HG03460 (cell line): ENCODE measurements around the gene GNAQ.

Experiments used
- ATAC-seq: cut with Tn5 transposase; IDR thresholded peaks from one replicate; pipeline ENCODE4 v1.9.1; 2021; ENCODE audit not compliant: unreplicated experiment

Gene GNAQ

GRCh38 chr9:78003730-78004129, 27.9 kb downstream of the GNAQ start:
- no peak for ATAC-seq

DNA sequence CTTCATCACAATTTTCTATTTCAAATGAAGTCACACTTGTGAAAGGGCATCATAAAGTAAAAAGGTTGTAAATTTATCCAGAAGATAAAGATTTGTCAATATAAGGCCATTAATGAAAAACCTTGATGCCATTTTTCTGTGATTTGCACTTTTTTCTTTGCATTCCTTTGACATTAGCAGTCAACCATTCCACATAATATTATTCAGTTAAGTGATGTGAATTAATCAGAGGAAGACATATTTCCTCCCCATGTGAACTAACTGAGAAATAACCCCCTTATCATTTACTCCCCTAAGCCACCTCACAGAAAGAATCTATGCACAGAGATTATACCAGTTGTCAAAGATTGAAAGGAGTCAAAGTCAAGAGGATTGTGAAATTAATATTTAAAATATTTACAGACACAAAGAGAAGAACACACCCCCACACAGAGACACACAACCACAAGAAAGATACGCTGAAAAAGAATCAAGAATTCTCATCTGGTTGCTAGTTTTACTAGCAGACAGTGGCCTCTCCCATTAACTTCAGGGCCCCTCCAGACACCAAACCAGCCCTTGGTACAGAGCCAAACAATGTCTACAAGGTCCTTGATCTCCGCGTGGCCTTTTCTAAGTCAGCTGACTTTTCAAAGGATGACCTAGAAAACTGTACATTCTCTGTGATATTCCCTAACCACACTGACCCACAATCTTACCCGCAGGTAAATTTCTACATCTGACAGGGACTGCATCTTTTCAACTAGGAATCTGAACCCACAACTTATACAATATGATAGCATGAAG, 29.5 kb downstream of the GNAQ start:
- ATAC-seq = no peak

- ATAC-seq = no peak
Observed at GRCh38 chr9:78000221-78000620, 31.4 kb downstream of the GNAQ start.

DNA sequence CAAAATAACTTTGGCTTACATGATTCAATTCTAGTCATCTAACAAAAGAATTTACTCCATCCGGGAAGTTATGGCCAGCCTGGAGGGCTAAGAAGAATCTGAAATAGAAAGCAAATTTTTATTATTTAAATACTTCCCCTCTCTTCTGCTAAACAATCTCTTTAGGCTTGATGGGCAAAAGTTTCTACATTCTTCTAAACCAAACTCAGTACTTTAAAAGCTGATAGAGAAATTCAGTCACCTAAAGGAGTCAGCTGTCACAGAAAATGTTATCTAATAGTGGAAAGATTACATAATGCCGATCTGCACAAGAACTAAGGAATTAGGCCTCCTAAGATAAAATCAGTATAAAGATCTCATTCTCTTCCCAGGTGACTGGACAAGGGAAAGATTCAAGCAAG, 32.4 kb downstream of the GNAQ start:
- no peak for ATAC-seq

DNA sequence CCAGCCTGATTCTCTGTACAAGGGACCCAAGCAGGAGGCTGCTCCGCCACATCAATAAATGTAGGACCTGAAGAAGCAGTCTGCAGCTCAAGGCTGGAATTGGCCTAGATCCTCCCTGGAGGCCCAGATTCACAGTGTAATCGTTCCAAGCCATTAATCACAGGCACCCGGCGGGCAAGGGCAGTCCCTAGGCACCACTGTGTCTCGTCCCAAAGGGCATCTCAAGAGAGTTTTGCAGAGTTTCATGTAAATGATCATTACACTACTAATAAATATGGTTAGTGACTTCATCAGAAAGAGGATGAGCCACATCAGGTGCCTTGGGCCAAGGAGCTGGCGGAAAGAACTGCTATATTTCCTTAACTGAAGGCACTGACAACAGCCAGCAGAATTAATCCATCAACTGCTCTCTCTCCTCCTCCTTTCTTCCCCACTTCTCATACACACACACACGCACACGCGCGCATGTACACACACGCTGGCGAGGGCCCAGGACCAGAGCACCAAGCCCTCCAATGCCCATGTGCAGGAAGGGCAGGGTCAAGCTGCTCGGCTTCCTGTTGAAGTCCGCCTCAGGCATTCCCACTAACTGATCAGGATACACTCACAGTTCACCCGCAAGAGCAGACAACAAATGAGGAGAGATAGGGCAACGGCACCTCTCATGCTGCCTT, 33.9 kb downstream of the GNAQ start:
- ATAC-seq = no peak

DNA sequence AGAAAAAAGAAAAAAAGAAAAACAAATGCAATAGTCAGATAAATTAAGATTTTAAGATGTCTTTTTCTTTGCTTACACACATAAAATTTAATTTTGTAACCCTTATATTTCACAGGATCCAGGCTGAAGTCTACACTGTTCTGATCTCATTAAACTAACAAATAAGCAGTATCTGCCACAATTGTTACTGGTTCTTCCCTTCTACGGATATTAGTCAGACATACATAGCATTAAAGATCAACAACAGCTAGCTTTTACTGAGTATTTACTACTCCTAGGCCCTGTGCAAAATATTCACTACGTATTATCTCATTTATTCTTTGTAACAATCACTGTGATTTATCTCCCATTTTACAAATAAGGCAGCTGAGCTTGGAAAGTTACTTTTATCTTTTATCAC, 34.9 kb downstream of the GNAQ start:
- ATAC-seq = no peak

DNA sequence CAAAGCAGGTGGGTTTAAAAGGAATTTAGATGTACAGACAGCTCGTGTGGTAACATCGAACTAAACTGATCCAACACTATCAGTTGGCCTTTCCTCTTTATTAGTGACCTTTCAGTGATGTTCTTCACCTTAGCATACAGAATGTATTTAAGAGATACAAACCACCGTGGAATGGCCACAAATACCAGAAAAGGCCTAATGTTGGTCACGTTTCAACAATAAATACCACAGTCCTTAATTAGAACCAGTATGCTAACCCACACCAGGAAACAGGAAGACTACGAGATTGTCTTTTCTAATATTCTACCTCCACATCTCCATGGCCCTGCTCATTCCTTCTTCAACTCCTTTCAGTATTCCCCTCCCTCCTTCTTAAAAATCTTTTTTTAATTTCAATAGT, 40.4 kb downstream of the GNAQ start:
- ATAC-seq = no peak

DNA sequence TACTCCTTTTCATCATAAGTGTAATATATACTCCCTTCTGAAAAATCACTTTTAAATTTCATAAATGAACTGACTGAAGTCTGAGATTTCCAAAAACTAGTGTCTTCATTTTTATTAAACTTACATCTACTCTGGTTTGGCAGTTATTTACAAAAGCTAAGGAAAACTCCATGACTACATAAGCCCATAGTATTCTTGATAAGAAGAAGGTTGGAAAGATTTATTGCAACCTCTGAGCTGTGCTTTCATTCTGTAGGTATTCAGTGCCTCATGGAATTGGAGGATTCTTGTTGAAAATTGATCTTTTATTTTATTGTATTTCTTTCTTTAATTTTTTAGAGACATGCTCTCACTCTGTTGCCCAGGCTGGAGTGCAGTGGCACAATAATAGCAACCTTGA, 41.7 kb downstream of the GNAQ start:
- no peak for ATAC-seq

DNA sequence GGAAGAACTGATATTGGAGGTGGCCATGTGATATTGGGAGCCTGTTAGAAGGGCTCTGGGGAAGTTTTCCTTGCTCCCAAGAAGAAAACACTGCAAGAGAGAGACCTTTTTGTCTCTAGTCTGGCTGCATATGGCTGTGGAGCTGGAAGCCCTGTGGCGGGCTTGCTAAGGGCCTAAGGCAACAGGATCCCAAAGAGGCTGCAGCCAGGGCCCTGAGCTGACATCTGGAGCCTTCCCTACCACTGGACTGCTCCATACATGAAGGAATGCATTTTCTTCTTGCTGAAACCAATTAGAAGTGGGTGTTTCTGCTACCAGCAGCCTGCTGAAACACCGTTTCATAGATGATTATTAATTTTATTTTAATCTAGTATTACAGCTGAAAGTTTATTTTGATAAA, 42.2 kb downstream of the GNAQ start:
- no peak for ATAC-seq

GRCh38 chr9:77988630-77989029, 43.0 kb downstream of the GNAQ start:
- no peak for ATAC-seq

GRCh38 chr9:77987880-77988525, 43.6 kb downstream of the GNAQ start:
- no peak for ATAC-seq

GRCh38 chr9:77987081-77987656, 44.4 kb downstream of the GNAQ start:
- no peak for ATAC-seq

DNA sequence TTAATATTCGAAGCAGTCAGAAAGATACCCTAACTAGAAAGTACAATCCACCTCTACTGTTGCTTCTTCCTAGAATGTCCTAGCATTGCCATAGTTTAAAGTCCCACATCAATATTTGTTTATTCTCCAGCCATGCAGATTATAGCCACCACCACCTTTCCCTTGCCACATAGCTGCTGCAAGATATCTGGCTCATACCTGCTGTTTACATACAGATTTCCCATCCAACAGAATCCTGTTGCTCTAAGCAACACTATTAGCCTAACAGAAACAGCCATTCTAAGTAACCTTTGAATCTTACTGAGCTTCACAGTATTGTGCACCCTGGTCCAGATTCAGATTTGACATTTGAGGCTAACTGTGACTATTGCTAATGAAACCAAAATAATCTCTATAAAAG, 45.6 kb downstream of the GNAQ start:
- no peak for ATAC-seq

GRCh38 chr9:77983320-77983662, 48.3 kb downstream of the GNAQ start:
- ATAC-seq = no peak

DNA sequence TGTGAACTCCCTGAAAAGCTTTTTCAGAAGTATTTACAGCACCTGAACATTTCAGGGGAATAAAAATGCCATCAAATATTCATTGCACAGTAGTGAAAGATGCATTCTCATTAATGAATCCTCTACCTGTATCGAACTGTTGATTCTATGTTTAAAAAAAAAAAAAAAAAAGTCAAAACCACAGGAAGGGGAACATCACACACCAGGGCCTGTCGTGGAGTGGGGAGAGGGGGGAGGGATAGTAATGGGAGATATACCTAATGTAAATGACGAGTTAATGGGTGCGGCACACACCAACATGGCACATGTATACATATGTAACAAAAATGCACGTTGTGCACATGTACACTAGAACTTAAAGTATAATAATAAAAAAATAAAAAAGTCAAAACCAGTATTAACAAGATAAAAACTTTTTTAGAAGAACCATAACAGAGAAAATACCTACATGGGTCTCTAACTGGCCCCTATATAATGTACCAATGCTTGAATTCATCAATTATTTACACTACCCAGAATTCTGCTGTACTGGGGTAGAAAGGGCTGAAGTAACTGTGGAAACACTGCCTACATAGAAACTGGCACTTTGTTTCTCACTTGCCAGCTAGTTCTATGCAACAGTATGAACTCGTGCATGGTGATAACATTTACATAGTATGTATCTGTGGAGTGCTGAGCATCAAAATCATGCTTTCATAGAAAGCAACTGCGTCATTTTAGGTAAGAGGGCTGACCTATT, 48.9 kb downstream of the GNAQ start:
- no peak for ATAC-seq

GRCh38 chr9:77981907-77982306, 49.7 kb downstream of the GNAQ start:
- ATAC-seq = no peak

DNA sequence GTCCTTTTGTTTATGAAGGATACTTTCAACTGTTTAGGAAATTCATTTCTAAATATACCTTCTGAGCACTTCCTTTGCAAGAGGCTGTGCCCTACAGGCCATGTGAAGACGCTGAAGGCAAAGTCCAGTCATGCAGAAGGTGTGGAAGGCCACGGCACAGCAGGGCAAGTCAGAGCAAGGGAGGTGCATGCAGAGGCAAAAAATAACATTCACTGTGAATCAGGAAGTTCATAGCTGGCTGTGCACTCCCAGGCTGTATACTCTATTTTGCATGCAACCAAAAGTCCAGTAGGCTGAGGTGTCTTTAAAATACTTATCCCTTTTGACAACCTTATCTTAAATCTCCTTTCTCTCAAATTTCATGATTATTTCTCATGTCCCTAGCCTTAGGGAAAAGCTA, 50.3 kb downstream of the GNAQ start:
- no peak for ATAC-seq

DNA sequence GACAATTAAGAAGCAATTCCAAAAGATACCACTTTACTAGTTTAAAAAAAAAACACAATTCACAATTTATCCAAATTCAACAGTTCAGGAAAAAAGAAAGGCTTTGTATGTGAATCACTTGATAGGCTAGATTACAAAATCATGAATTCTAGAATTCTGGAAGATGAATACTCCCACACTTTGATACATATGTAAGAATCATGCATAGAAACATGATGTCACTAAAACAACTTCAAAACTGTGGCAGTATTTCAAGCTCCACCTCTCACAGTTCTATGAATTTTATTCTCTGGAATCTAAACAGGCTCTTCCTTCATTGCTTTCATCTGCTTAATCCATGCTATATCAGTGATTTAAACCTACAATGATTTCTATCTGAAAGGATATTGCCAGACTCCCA, 51.0 kb downstream of the GNAQ start:
- no peak for ATAC-seq

DNA sequence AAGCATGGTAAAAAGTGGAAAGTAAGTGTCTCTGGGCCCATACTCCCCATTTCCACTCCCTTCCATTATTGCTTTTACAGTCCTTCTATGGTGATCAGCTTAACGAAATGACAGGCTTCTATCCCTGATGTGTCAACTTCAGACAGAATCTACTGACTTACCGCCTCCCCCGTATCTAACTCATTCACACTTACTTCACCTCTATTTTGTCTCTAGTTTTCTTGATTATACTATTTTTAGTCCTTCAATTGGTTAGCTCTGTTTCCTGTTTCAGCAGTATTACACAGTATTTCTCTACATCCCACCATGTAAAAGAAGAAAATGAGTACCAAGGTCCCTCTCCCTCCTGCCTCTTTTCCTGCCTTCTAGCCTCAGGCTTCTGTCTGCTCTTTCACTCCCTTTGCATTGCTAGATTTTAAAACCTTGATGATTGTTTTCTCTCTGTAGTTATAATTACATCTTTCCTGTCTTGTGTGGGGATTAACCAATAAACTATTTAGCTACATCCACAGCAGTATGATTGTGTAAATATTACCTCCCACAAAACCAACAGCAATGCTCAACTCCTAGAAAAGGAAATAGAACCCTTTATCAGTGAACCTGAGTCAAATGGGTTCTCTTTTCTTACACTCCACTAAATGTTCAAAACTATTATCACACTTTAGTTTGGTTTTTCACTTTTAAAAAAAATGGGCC, 53.4 kb downstream of the GNAQ start:
- ATAC-seq = no peak

DNA sequence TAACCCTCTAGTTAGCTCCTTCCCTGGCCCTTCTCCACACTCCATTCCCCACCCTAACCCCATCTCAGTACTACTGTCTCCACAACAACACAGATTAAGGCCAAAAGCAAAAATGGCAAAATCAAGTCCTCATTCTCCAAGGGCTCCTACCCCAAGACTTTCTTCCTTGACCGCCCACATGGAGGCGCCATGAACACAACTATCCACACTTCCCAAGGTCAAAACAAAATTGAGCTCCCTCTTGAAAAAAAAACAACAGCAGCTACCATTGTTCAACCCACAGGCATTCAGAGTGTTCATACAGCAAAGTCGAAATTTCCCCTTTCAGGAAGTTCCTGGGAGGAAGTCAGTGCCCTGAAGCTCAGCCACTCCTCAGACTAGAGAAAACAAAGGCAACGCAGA, 54.4 kb downstream of the GNAQ start:
- ATAC-seq = no peak

GRCh38 chr9:77975806-77976205, 55.8 kb downstream of the GNAQ start:
- ATAC-seq = no peak
